NB4 (cell line): ENCODE results near the gene PTPN1.
A peak's percentile ranks its signal among the peaks of the same experiment; 100 is the strongest.

Experiments used
- DNase-seq: peaks from one replicate; pipeline ENCODE4 v3.0.0; 2010; ENCODE audit warnings: low read depth
- H3K4me3 ChIP-seq: one replicate; pipeline ENCODE4 v1.5.1; 2011; ENCODE audit warnings: mild to moderate bottlenecking, low read depth, low read length, moderate library complexity
- MAX ChIP-seq: IDR thresholded peaks from 2 replicates; pipeline ENCODE4 v1.6.1; 2011; ENCODE audit warnings: low read depth, low read length
- MYC ChIP-seq: IDR thresholded peaks from 2 replicates; pipeline ENCODE4 v1.6.1; 2011; ENCODE audit warnings: low read depth, low read length
- POLR2A ChIP-seq: IDR thresholded peaks from 2 replicates; pipeline ENCODE4 v1.6.1; 2011; ENCODE audit warnings: mild to moderate bottlenecking; ENCODE audit not compliant: insufficient read length; ENCODE audit errors: extremely low read depth
- TF ChIP-seq, protein P1 (sequence below): IDR thresholded peaks from one replicate; pipeline ENCODE4 v1.5.1; 2012; ENCODE audit warnings: low read depth, low read length

PTPN1 gene

GRCh38 chr20:50589548-50590347 lies 79.6 kb downstream of the PTPN1 start:
- H3K4me3 ChIP-seq = no peak overlapping the region
- DNase-seq = no peak
- TF ChIP-seq MAX (no peak), MYC (no peak), POLR2A (no peak)

DNA sequence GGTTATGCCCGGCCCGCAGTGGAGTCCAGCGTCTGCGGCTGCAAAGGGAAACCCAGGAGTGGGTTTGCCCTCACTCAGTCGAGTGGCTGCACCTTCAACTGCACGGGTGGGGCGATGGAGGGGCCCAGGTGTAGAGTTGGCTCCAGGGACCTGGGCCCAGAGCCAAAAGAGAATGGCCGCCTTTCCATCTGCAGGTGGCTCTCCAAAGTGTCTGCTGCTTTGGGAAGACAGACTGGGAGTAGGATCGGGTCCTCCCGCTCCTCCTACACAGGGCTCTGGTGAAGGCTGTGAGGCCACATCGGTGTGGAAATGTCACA lies 80.1 kb downstream of the PTPN1 start:
- TF ChIP-seq MAX (no peak), MYC (no peak)
- no peak overlapping the region for H3K4me3 ChIP-seq
- DNase-seq = no peak

GRCh38 chr20:50591233-50591852 lies 81.2 kb downstream of the PTPN1 start:
- TF ChIP-seq MYC = no peak
- DNase-seq = no peak
- H3K4me3 ChIP-seq = no peak overlapping the region

- no peak overlapping the region for H3K4me3 ChIP-seq
- no peak for TF ChIP-seq MYC
- no peak for TF ChIP-seq MAX
- DNase-seq = no peak
These were observed 82.3 kb downstream of the PTPN1 start for GRCh38 chr20:50592282-50593004.

DNA sequence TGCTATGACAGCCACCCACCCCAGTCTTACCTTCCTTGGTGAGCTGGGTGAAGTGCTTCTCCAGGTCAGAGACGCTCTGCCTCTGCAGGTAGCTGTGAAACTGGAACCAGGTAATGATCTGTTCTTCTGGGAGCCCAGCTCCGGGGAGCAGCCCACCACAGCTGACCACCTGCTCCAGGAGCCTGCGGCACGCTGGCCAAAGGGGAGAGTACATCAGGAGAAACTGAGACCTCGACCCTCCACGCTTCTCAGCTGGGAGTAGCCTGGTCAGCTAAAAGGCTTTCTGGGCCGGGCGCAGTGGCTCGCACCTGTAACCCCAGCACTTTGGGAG lies 82.8 kb downstream of the PTPN1 start:
- no peak for TF ChIP-seq POLR2A
- TF ChIP-seq MYC = no peak
- TF ChIP-seq, protein P1, sequence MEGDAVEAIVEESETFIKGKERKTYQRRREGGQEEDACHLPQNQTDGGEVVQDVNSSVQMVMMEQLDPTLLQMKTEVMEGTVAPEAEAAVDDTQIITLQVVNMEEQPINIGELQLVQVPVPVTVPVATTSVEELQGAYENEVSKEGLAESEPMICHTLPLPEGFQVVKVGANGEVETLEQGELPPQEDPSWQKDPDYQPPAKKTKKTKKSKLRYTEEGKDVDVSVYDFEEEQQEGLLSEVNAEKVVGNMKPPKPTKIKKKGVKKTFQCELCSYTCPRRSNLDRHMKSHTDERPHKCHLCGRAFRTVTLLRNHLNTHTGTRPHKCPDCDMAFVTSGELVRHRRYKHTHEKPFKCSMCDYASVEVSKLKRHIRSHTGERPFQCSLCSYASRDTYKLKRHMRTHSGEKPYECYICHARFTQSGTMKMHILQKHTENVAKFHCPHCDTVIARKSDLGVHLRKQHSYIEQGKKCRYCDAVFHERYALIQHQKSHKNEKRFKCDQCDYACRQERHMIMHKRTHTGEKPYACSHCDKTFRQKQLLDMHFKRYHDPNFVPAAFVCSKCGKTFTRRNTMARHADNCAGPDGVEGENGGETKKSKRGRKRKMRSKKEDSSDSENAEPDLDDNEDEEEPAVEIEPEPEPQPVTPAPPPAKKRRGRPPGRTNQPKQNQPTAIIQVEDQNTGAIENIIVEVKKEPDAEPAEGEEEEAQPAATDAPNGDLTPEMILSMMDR = no peak
- TF ChIP-seq MAX = no peak
- H3K4me3 ChIP-seq = no peak overlapping the region
- no peak for DNase-seq

- no peak overlapping the region for H3K4me3 ChIP-seq
- TF ChIP-seq, protein P1 = no peak
- no peak for TF ChIP-seq MAX
- TF ChIP-seq POLR2A = no peak
- no peak for TF ChIP-seq MYC
These were observed 84.0 kb downstream of the PTPN1 start for GRCh38 chr20:50594231-50594590.

DNA sequence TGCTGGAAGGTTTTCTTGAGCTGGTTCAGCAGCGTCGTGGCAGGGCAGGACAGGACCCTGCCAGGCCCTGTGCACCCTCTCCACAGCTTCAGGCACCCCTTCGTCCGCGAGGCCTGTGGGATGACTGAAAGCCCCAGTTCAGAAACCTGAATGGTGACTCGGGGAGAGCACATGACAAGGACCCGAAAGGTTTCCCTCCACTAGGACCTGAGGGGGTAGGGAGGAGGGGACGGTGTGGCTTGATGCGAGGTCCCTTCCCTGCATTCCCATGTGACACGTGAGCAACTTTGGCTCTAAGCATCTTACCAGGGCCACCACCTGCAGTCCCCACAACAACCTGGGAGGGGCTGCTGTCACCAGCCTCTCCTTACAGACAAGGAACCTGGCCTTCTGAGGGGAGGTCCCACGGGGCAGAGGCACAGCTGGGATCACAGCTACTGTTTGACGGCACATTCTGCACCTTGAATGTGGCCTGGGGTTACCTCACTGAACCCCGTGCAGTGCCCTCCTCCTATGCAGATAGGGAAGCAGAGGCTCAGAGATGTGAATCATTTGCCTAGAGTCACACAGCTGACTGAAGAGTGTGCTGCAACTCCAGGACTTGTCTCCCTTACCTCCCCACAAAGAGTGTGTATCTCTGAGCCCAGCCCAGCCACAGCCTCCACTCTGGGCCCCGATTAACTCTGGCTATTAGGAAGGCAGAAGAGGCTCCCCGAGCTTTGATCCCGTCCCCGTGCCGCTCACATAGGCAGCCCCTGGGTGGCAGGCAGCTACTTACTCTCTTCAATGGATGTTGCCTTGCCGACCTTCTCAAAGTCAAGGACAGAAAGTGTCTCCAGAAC lies 84.6 kb downstream of the PTPN1 start:
- DNase-seq = peak; percentile 21
- H3K4me3 ChIP-seq = no peak overlapping the region
- no peak for TF ChIP-seq POLR2A
- TF ChIP-seq MAX = no peak
- no peak for TF ChIP-seq MYC
- TF ChIP-seq, protein P1 = no peak

More at GRCh38 chr20:50594231-50594590, 84.0 kb downstream of the PTPN1 start:
- peak; percentile 28 for DNase-seq
